PC-9 (cell line): ENCODE measurements around the gene ADAMTSL1. TPM values are rescaled to one million over a fixed set of nuclear protein-coding genes. Genes with fewer than 3 reads are reported as not detected.
A peak's percentile ranks its signal among the peaks of the same experiment; 100 is the strongest.

Experiments
- BruUV-seq: library from RNA; stranded (reverse); fragments of 400-500 nt; replicated peaks from 2 replicates; lab custom pipeline; 2021; lab: Mats Ljungman, UMichigan
- CTCF ChIA-PET: fragments of 300-600 bp; sonication (Branson Sonifier 250); formaldehyde crosslinking; loops from one replicate; lab custom pipeline; 2022; ENCODE audit warnings: antibody characterized with exemption; lab: Charles Lee
- POLR2A ChIA-PET: fragments of 300-600 bp; sonication (Branson Sonifier 250); formaldehyde crosslinking; loops from one replicate; lab custom pipeline; 2022; ENCODE audit warnings: antibody characterized with exemption; ENCODE audit not compliant: unreplicated experiment; lab: Charles Lee
- DNase-seq, 2 experiments: peaks; one replicate each; pipeline versions ENCODE4 v3.0.0 to v3.0.0-alpha.2; 2015 to 2022; ENCODE audit warnings: mixed read lengths in 1 of 2
- H2AFZ ChIP-seq: fragments of 200-600 bp; sonication (generic); 2 replicates; pipeline ENCODE4 v1.8.1; 2017; ENCODE audit warnings: antibody characterized with exemption
- H3F3A ChIP-seq: fragments of 200-600 bp; sonication (generic); 2 replicates; pipeline ENCODE4 v1.8.1; 2017; ENCODE audit warnings: antibody characterized with exemption, mild to moderate bottlenecking, low read depth; ENCODE audit not compliant: insufficient read depth
- H3K27ac ChIP-seq: fragments of 200-600 bp; sonication (generic); 2 replicates; pipeline ENCODE4 v1.6.1; 2016; ENCODE audit warnings: mixed run types
- H3K27me3 ChIP-seq: fragments of 200-600 bp; sonication (generic); 2 replicates; pipeline ENCODE4 v1.6.1; 2016; ENCODE audit warnings: low read depth, mixed run types; ENCODE audit not compliant: insufficient read depth
- H3K36me3 ChIP-seq: fragments of 200-600 bp; sonication (generic); 2 replicates; pipeline ENCODE4 v1.6.1; 2016; ENCODE audit warnings: low read depth, mixed run types
- H3K4me1 ChIP-seq: fragments of 200-600 bp; sonication (generic); replicated peaks from 2 replicates; pipeline ENCODE4 v1.6.1; 2016; ENCODE audit warnings: mixed run types; ENCODE audit not compliant: insufficient read depth
- H3K4me2 ChIP-seq: fragments of 200-600 bp; sonication (generic); 2 replicates; pipeline ENCODE4 v1.6.1; 2017; ENCODE audit warnings: mixed run types
- H3K4me3 ChIP-seq: fragments of 200-600 bp; sonication (generic); 2 replicates; pipeline ENCODE4 v1.6.1; 2016; ENCODE audit warnings: mixed run types
- H3K79me2 ChIP-seq: fragments of 200-600 bp; sonication (generic); 2 replicates; pipeline ENCODE4 v1.6.1; 2017; ENCODE audit warnings: low read depth, mixed run types
- H3K9me2 ChIP-seq: fragments of 200-600 bp; sonication (generic); 2 replicates; pipeline ENCODE4 v1.8.1; 2017; ENCODE audit warnings: mild to moderate bottlenecking; ENCODE audit not compliant: insufficient read depth
- H3K9me3 ChIP-seq: fragments of 200-600 bp; sonication (generic); 2 replicates; pipeline ENCODE4 v1.8.1; 2016; ENCODE audit warnings: low read depth; ENCODE audit not compliant: insufficient read depth
- H4K20me1 ChIP-seq: fragments of 200-600 bp; sonication (generic); 2 replicates; pipeline ENCODE4 v1.8.1; 2017; ENCODE audit not compliant: insufficient read depth
- EZH2 ChIP-seq: fragments of 200-600 bp; sonication (generic); IDR thresholded peaks from 2 replicates; pipeline ENCODE4 v1.8.0; 2017; ENCODE audit warnings: antibody characterized with exemption, low read depth
- intact Hi-C: fragments of 100-400 bp; cut with micrococcal nuclease; formaldehyde crosslinking; loops from one replicate; pipeline ENCODE4 v1.10.0; 2022; ENCODE audit not compliant: unreplicated experiment
- total RNA-seq: library from RNA; stranded (reverse); gene quantifications from 2 replicates; pipeline ENCODE4 v1.2.3, GENCODE V29; 2021
- TF ChIP-seq, protein P1 (sequence below): fragments of 200-600 bp; sonication (generic); conservative IDR thresholded peaks from 2 replicates; pipeline ENCODE4 v1.6.1; 2017; ENCODE audit warnings: mixed run types, antibody characterized with exemption, mild to moderate bottlenecking, moderate library complexity

ADAMTSL1 gene
- total RNA-seq, 1 experiment from 2014 or later = not detected

DNA sequence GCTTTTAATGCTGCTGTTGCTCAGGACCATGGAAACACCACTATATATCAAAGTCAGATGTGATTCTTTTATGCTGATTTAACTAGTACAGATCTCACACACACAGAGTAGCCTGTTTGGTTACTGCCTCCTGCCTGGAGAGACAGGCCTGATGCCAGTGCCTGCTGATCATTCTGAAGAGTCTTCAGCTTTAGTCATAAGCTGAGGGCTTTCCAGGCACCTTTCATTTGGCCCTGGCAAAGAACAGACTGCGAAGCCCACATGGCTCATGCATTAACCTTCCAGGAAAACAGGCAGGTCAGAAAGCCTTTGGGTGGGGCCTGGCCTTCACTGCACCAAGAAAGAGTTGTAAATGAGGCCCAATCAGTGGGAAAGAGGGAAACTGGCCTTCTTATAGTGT is 414.3 kb downstream of the ADAMTSL1 start:
- Histone ChIP-seq H3K9me2 (no peaks in the 10 kb centered on the region), H3K36me3 (no peaks in the 10 kb centered on the region), H3K27me3 (no peaks in the 10 kb centered on the region), H3K4me3 (no peak overlapping the region), H3K27ac (no peak overlapping the region), H3K79me2 (no peaks in the 10 kb centered on the region), H4K20me1 (no peaks in the 10 kb centered on the region), H3K4me2 (no peak overlapping the region), H3K4me1 (no peaks in the 10 kb centered on the region), H3K9me3 (no peaks in the 10 kb centered on the region), H2AFZ (no peak overlapping the region), H3F3A (no peaks in the 10 kb centered on the region)
- CTCF ChIA-PET = no interaction called here
- no peak for TF ChIP-seq EZH2
- TF ChIP-seq, protein P1, sequence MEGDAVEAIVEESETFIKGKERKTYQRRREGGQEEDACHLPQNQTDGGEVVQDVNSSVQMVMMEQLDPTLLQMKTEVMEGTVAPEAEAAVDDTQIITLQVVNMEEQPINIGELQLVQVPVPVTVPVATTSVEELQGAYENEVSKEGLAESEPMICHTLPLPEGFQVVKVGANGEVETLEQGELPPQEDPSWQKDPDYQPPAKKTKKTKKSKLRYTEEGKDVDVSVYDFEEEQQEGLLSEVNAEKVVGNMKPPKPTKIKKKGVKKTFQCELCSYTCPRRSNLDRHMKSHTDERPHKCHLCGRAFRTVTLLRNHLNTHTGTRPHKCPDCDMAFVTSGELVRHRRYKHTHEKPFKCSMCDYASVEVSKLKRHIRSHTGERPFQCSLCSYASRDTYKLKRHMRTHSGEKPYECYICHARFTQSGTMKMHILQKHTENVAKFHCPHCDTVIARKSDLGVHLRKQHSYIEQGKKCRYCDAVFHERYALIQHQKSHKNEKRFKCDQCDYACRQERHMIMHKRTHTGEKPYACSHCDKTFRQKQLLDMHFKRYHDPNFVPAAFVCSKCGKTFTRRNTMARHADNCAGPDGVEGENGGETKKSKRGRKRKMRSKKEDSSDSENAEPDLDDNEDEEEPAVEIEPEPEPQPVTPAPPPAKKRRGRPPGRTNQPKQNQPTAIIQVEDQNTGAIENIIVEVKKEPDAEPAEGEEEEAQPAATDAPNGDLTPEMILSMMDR = no peak
- BruUV-seq = no TSS peak
- DNase-seq = no peak
- intact Hi-C loops = no loop called here
- POLR2A ChIA-PET = no interaction called here

GRCh38 chr9:18889550-18889949 is 415.6 kb downstream of the ADAMTSL1 start:
- Histone ChIP-seq H3K9me3 (no peaks in the 10 kb centered on the region), H3F3A (no peaks in the 10 kb centered on the region), H3K4me2 (no peak overlapping the region), H2AFZ (no peak overlapping the region), H3K9me2 (no peaks in the 10 kb centered on the region), H3K27me3 (no peaks in the 10 kb centered on the region), H3K79me2 (no peaks in the 10 kb centered on the region), H3K27ac (no peak overlapping the region), H3K4me1 (no peaks in the 10 kb centered on the region), H4K20me1 (no peaks in the 10 kb centered on the region), H3K36me3 (no peaks in the 10 kb centered on the region), H3K4me3 (no peak overlapping the region)
- CTCF ChIA-PET = no interaction called here
- TF ChIP-seq, protein P1 = no peak
- TF ChIP-seq EZH2 = no peak
- no TSS peak for BruUV-seq
- intact Hi-C loops = no loop called here
- DNase-seq = no peak
- POLR2A ChIA-PET = no interaction called here

DNA sequence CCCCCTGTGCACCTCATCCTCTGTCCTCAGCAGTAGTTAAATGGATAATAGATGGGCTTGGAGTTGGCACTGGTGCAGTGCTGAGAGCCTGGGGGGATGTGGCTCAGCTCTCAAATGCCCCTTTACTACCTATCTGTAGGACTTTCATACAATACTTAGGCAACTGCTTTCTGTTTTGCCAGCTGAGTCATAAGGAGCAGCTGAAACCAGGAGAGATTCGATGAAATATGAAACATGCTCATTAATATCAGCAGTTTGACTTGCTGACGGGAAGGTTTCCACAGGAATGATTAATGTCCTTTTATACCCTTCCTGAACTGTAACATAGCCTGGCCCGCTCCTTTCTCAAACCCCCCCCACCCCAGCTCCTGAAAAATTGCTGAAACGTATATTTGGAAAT is 416.4 kb downstream of the ADAMTSL1 start:
- Histone ChIP-seq H3K36me3 (no peaks in the 10 kb centered on the region), H3K79me2 (no peaks in the 10 kb centered on the region), H4K20me1 (no peaks in the 10 kb centered on the region), H3K9me2 (no peaks in the 10 kb centered on the region), H3K4me1 (no peaks in the 10 kb centered on the region), H3K4me3 (no peak overlapping the region), H3K4me2 (0 out of 2 replicates have a peak overlapping the region, but pooled peaks have one; percentile 16), H3K9me3 (no peaks in the 10 kb centered on the region), H2AFZ (no peak overlapping the region), H3K27me3 (no peaks in the 10 kb centered on the region), H3F3A (no peaks in the 10 kb centered on the region), H3K27ac (no peak overlapping the region)
- BruUV-seq = no TSS peak
- TF ChIP-seq, protein P1 = no peak
- no peak for TF ChIP-seq EZH2
- CTCF ChIA-PET = no interaction called here
- intact Hi-C loops = no loop called here
- POLR2A ChIA-PET = no interaction called here
- DNase-seq = no peak
